ENCODE measurements around the gene NRXN2.

NRXN2 gene

GRCh38 chr11:64724863-64725532 lies 2.0 kb upstream of the NRXN2 start:
- no peak overlapping the region for H3K9ac ChIP-seq (ENCODE audit: low read depth, low read length)
- peaks cover 29% of the 10 kb centered on the region for H3K4me1 ChIP-seq (ENCODE audit: insufficient read depth, low read length)
- H3K9me3 ChIP-seq (ENCODE audit: control insufficient read depth, insufficient read depth, low read length) = no peaks in the 10 kb centered on the region
- H3K36me3 ChIP-seq (ENCODE audit: insufficient read depth, low read length) = no peaks in the 10 kb centered on the region

GRCh38 chr11:64723907-64724862 lies 1.2 kb upstream of the NRXN2 start:
- Histone ChIP-seq H3K9me3 (ENCODE audit: control insufficient read depth, insufficient read depth, low read length) (no peaks in the 10 kb centered on the region), H3K9ac (ENCODE audit: low read depth, low read length) (no peak overlapping the region; the same call in 1 of the 2 replicates), H3K4me1 (ENCODE audit: insufficient read depth, low read length) (peaks cover 29% of the 10 kb centered on the region), H3K36me3 (ENCODE audit: insufficient read depth, low read length) (no peaks in the 10 kb centered on the region)

DNA sequence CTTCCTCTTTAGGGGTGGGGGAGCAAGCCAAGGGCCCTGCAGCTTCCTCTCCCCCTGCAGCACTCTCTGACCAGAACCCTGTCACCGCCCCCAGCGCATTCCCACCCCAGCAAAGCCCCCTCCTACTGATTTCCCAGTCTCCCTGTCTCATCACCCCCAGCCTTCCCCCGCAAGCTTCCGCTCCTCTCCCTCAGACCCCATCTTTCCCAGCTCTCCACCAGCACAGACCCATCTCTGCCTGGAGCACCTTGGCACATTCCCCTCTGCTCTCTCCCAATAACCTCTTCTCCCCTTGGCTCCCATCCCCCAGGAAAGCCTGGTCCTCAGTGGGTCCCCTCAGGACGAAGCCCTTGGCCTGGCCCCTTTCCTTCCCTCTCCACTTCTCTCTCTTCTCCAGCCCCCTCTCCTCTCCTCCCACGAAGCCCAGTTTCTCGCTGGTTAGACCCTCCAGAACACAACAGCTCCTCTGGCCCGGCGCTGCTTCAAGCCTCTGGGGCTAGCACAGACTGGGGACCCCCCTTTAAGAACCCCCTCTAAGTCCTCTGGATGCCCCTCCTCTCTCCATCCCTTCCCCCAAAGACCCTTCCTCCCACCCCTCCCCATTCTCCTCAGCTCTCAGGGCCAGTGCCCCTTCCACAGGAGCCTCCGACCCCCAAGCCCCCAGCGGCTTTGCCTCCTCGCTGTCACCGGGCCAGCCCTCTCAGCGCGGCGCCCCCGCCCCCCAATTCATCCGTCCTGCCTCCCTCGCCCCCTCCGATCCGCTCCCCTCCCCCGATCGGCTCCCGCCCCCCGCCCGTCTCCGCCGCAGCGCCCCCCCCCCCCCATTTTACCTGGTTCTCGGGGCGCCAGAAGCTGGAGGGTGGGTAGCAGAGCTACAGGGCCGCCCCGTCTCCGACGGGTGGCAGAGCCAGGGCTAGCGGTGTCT lies 594 bp downstream of the NRXN2 start:
- Histone ChIP-seq H3K4me1 (ENCODE audit: insufficient read depth, low read length) (peaks cover 29% of the 10 kb centered on the region), H3K9ac (ENCODE audit: low read depth, low read length) (no peak overlapping the region), H3K36me3 (ENCODE audit: insufficient read depth, low read length) (no peaks in the 10 kb centered on the region), H3K9me3 (ENCODE audit: control insufficient read depth, insufficient read depth, low read length) (no peaks in the 10 kb centered on the region)

DNA sequence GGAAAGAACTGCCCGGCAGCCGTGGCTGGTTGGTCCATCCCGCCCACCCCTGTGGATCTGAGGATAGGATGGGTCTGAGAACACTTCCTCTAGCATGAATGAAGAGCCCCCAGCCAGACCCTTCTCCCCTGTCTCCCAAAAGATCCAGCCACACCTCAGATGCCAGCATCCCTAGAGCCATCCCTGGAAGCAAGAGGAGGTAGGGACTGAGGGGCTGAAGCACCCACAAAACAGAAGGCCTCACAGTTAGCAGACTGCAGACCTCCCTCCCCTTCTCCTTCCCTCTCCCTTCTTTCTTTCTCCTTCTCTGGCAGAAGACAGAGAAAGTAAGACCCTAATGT lies 1.7 kb downstream of the NRXN2 start:
- peaks cover 30% of the 10 kb centered on the region for H3K4me1 ChIP-seq (ENCODE audit: insufficient read depth, low read length)
- H3K36me3 ChIP-seq (ENCODE audit: insufficient read depth, low read length) = no peaks in the 10 kb centered on the region
- H3K9ac ChIP-seq (ENCODE audit: low read depth, low read length) = no peak overlapping the region
- no peaks in the 10 kb centered on the region for H3K9me3 ChIP-seq (ENCODE audit: control insufficient read depth, insufficient read depth, low read length)

GRCh38 chr11:64720640-64721358 lies 2.2 kb downstream of the NRXN2 start:
- Histone ChIP-seq H3K9me3 (ENCODE audit: control insufficient read depth, insufficient read depth, low read length) (no peaks in the 10 kb centered on the region), H3K9ac (ENCODE audit: low read depth, low read length) (no peak overlapping the region), H3K4me1 (ENCODE audit: insufficient read depth, low read length) (peaks cover 27% of the 10 kb centered on the region), H3K36me3 (ENCODE audit: insufficient read depth, low read length) (no peaks in the 10 kb centered on the region)

DNA sequence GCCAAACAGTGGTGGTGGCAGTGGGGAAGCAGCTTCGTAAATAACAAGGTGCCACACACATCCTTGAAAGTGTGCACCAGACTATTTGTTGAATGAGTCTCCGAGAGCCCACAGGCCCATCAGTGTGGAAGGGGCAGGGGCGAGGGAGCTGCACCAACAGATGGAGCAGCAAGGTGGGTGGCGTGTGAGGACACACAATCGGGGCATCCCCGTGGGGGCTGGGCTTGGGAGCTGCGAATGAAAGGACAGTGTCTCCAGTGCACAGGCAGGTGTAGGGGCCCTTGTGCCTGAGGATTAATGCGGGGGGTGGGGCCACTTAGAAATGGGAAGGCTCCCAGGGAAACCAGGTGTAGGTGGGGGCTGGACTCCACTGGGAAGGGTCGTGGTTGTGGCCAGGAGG lies 2.8 kb downstream of the NRXN2 start:
- no peaks in the 10 kb centered on the region for H3K36me3 ChIP-seq (ENCODE audit: insufficient read depth, low read length)

DNA sequence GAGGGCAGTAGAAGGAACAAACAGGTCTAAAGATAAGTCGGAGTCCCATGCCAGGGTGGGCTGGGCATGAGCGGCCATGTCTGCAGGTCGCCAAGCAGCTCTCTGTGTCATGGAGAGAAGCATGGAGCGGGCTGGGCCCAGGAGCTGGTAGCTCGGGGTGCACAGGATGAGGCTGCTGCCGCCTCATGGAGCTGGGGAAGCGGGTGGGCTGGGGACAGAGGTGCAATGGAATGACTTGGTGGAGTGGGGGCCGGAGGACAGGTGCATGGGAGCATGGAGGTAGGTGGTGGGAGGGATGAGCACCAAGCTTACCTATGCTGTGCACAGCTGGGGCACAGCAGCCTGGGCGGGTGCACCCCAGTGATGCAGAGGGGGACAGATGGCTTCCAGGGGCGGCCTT lies 3.6 kb downstream of the NRXN2 start:
- H3K9me3 ChIP-seq (ENCODE audit: control insufficient read depth, insufficient read depth, low read length) = no peaks in the 10 kb centered on the region
- peaks cover 20% of the 10 kb centered on the region for H3K4me1 ChIP-seq (ENCODE audit: insufficient read depth, low read length)
- no peaks in the 10 kb centered on the region for H3K36me3 ChIP-seq (ENCODE audit: insufficient read depth, low read length)
- no peak overlapping the region for H3K9ac ChIP-seq (ENCODE audit: low read depth, low read length)

More for the DNA sequence above, 2.8 kb downstream of the NRXN2 start:
- H3K9ac ChIP-seq (ENCODE audit: low read depth, low read length) = no peak overlapping the region
- H3K9me3 ChIP-seq (ENCODE audit: control insufficient read depth, insufficient read depth, low read length) = no peaks in the 10 kb centered on the region
- H3K4me1 ChIP-seq (ENCODE audit: insufficient read depth, low read length) = peaks cover 21% of the 10 kb centered on the region

DNA sequence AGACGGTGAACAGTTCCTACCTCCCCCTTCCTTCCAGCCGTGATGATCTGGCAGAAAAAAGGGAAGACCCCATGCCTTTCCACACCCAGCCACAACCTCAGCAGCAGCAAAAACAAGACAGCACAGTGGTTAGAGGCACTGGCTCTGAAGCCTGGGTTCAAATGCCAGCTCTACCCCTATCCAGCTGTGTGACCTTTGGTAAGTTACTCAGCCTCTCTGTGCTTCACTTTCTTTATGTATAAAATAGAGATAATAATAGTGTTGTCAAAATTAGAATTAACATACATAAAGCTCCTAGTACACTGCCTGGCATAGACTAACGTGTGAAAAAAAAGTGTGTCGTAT lies 4.2 kb downstream of the NRXN2 start:
- H3K9ac ChIP-seq (ENCODE audit: low read depth, low read length) = no peak overlapping the region
- peaks cover 16% of the 10 kb centered on the region; the same call in 1 of the 2 replicates for H3K4me1 ChIP-seq (ENCODE audit: insufficient read depth, low read length)
- no peaks in the 10 kb centered on the region for H3K9me3 ChIP-seq (ENCODE audit: control insufficient read depth, insufficient read depth, low read length)
- H3K36me3 ChIP-seq (ENCODE audit: insufficient read depth, low read length) = no peaks in the 10 kb centered on the region

DNA sequence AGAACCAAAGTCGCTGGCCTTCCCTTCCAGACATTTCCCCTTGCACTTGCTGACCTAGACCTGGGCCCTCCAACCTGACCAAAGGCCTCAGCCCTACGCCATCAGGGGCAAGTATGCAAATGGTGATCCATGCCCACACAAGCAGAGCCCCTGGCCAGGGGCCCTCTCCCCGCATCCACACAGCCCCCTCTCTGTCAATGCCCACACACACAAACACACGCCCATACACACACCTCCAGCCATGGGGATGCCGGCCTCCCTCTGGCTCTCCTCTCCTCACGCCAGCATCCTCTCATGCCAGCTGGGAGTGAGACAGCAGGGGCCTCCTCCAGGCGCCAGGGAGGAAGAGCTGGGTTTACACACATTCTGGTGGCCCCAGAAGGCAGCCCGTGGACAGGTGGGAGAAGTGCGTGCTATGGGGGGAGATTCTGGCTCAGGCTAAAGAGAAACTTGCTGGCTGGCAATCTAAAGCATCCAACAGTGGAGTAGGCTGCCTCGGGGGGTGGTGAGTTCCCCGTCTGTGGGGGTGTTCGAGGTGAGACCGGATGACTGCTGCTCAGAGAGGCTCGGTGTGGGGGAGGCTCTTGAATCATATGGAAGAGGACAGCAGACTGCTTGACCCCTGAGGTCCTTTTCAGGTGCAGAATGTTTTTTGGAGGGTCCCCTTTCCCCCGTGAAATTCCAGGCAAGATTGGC lies 4.8 kb downstream of the NRXN2 start:
- no peaks in the 10 kb centered on the region for H3K9me3 ChIP-seq (ENCODE audit: control insufficient read depth, insufficient read depth, low read length)
- H3K4me1 ChIP-seq (ENCODE audit: insufficient read depth, low read length) = peaks cover 14% of the 10 kb centered on the region; the same call in 1 of the 2 replicates
- H3K36me3 ChIP-seq (ENCODE audit: insufficient read depth, low read length) = no peaks in the 10 kb centered on the region
- no peak overlapping the region for H3K9ac ChIP-seq (ENCODE audit: low read depth, low read length)

- Histone ChIP-seq H3K9me3 (ENCODE audit: control insufficient read depth, insufficient read depth, low read length) (no peaks in the 10 kb centered on the region), H3K36me3 (ENCODE audit: insufficient read depth, low read length) (no peaks in the 10 kb centered on the region), H3K9ac (ENCODE audit: low read depth, low read length) (no peak overlapping the region), H3K4me1 (ENCODE audit: insufficient read depth, low read length) (peaks cover 14% of the 10 kb centered on the region; the same call in 1 of the 2 replicates)
These were observed 5.8 kb downstream of the NRXN2 start for GRCh38 chr11:64717268-64717578.

DNA sequence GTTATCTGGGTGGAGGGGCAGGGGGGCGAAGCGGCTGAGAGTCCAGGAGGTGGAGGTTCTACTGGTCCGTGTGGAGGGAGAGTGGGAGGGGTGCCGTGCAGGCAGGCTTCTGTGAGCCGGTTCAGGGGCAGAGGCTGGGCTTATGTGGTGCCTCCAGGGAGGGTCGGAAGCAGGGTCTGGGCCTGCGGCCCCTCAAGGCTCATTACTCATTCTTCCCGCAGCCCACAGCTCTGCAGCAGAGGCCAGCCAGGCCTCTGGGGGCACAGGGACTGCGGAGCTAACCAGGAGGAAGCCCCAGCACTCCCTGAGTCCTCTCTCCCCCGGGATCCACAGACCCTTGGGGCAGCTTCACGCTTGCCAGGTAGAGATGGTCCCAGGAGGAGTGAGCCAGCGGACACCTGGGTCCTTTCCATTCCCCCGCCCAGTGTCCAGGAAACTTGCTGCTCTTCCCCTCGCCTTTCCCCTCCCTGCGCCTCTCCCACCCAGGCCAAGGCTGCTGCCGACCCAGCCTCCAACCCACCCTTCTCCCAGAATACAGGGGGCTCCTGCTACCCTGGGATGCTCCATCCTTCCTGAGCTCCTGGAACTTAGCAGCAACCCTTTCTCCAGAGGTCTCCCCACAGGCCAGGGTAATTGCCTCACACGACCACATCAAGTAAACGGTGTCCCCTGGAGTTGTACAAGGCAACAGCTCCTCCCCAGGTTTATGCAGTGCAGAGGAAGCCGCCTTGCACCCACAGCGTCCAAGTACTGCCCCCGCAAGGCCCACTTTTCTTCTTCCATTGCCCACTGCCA lies 6.3 kb downstream of the NRXN2 start:
- no peak overlapping the region for H3K9ac ChIP-seq (ENCODE audit: low read depth, low read length)
- H3K36me3 ChIP-seq (ENCODE audit: insufficient read depth, low read length) = no peaks in the 10 kb centered on the region
- H3K4me1 ChIP-seq (ENCODE audit: insufficient read depth, low read length) = peaks cover 14% of the 10 kb centered on the region; the same call in 1 of the 2 replicates
- H3K9me3 ChIP-seq (ENCODE audit: control insufficient read depth, insufficient read depth, low read length) = no peaks in the 10 kb centered on the region

DNA sequence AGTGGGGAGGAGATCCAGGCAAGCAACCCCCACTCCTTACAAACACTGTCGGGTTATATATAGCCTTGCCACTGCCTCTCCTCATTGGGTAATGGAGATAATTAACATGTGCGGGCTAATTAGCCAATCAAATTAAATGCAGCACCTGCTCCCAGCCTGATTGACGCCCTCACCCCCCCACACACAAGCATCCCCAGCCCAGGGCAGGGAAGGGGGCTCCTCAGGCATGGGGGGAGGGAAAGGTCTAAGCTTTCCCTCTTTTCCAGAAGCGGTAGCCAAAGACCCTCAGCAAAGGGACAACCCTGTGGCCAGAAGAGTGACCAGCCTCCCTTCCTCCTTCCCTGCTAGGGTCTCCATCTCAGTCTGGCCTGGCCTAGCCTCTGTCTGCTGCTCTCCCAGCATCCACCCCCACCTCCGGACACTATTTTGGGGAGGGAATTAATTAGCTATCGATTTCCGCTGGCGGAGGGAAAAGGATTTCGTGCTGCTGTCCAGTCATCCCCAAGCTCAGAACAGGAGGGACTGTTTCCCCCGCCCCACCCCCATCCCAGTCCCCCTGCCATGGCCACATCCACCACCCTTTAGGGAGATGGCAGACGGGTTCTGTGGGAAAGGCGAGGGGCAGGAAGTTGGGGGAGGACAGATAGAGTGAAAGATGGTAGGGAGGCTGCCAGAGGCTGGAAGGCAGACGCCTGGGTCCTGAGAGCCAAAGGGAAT lies 7.1 kb downstream of the NRXN2 start:
- no peak overlapping the region for H3K9ac ChIP-seq (ENCODE audit: low read depth, low read length)
- no peaks in the 10 kb centered on the region for H3K36me3 ChIP-seq (ENCODE audit: insufficient read depth, low read length)
- H3K9me3 ChIP-seq (ENCODE audit: control insufficient read depth, insufficient read depth, low read length) = no peaks in the 10 kb centered on the region
- H3K4me1 ChIP-seq (ENCODE audit: insufficient read depth, low read length) = peaks cover 17% of the 10 kb centered on the region; the same call in 1 of the 2 replicates
